ENCODE measurements around the gene PDLIM1. TPM values are rescaled to one million over a fixed set of nuclear protein-coding genes. Genes with fewer than 3 reads are reported as not detected.

Gene PDLIM1
- total and polyA plus RNA-seq, 2 of the 13 experiments (the other 11 are each of a cell fraction or from before 2014, with no cell fraction given): 119 to 123 TPM

GRCh38 chr10:95280637-95281036 is 10.2 kb downstream of the PDLIM1 start (continued):
- peak; percentile 50 for TF ChIP-seq FOXP4 (CRISPR knock-in tag; IDR thresholded peaks at IDR 0.05)

- no TSS peak for BruUV-seq (replicated peaks)
- intact Hi-C loops (cut with micrococcal nuclease; ENCODE audit: unreplicated experiment) (no loop called here), in situ Hi-C loops (cut with HindIII; ENCODE audit: extremely low pct_ligation_motif_present, low pct_unique_long_range_greater_than_20kb) (no loop called here)
- Histone ChIP-seq H3K9ac (ENCODE audit: insufficient read depth, low read depth, low read length) (peak overlapping the region; percentile 10; the same call in 1 of the 2 replicates), H3K36me3 (replicated peaks in 1 of 2; ENCODE audit: control insufficient read depth in 1 of 2, insufficient read depth in 2 of 2, low read length in 2 of 2) (no peaks in the 10 kb centered on the region; a peak in 1 of 5 replicates), H4K20me1 (ENCODE audit: insufficient read depth, low read length) (peaks cover 12% of the 10 kb centered on the region; the same call in 1 of the 2 replicates), H3K4me1 (ENCODE audit: insufficient read depth, low read length) (peaks cover 99% of the 10 kb centered on the region), H3K4me3 (replicated peaks in 1 of 3; ENCODE audit: insufficient read depth in 1 of 3, low read depth in 2 of 3, low read length in 3 of 3) (no peak overlapping the region; a peak in 1 of 6 replicates), H2AFZ (ENCODE audit: low read length) (no peak overlapping the region), H3K79me2 (ENCODE audit: insufficient read depth, low read length) (peaks cover 99% of the 10 kb centered on the region), H3K27me3 (ENCODE audit: control insufficient read depth in 1 of 2, insufficient read depth in 2 of 2, low read length in 2 of 2) (no peaks in the 10 kb centered on the region), H3K9me3 (ENCODE audit: low read length) (no peaks in the 10 kb centered on the region), H3K4me2 (ENCODE audit: low read depth, low read length) (peak overlapping the region; percentile 52), H3K27ac (ENCODE audit: extremely low read length, insufficient read depth, low read length) (peak overlapping the region; percentile 68)
- FAIRE-seq (no peak), ATAC-seq (no peak), DNase-seq (ENCODE audit: low spot score) (no peak)
- 47% methylated on average over 4 of the region's 4 CpGs for WGBS (ENCODE audit: low lambda C conversion rate)
- ChIA-PET POLR2A (interaction anchor here (1.3 to 5.9 kb wide), 4 partner anchors 10 to 67 kb away, joined by 4 to 41 read pairs (median 10); partner anchors contain the start of gene PDLIM1), CTCF (ENCODE audit: low intra/inter-chr PET ratio, low total read pairs) (no interaction called here)
- TF ChIP-seq GATAD2A (CRISPR knock-in tag; IDR thresholded peaks at IDR 0.05) (peak; percentile 29; the same call in 1 of the 2 replicates), ELF3 (CRISPR knock-in tag; IDR thresholded peaks at IDR 0.05) (0 out of 2 replicates have a peak, but pooled peaks have one; percentile 12), FOSL2 (CRISPR knock-in tag; IDR thresholded peaks at IDR 0.05) (peak; percentile 92), ZNF644 (CRISPR knock-in tag; IDR thresholded peaks at IDR 0.05; ENCODE audit: low read depth) (no peak), RELA (CRISPR knock-in tag; IDR thresholded peaks at IDR 0.05) (no peak), RARA (CRISPR knock-in tag; IDR thresholded peaks at IDR 0.05) (0 out of 2 replicates have a peak, but pooled peaks have one; percentile 16), NFYC (CRISPR knock-in tag; IDR thresholded peaks at IDR 0.05) (no peak), SOX13 (IDR thresholded peaks at IDR 0.05) (no peak), SOX13 (CRISPR knock-in tag; conservative IDR thresholded peaks at IDR 0.05 in 1 of 2, IDR thresholded peaks at IDR 0.05 in 1 of 2) (peak in 1 of 2 experiments; percentile 25; a peak in 1 of 4 replicates), ZBTB38 (CRISPR knock-in tag; IDR thresholded peaks at IDR 0.05) (no peak), FOXA1 (IDR thresholded peaks at IDR 0.05) (no peak), FOXA1 (CRISPR knock-in tag; IDR thresholded peaks at IDR 0.05) (peak; percentile 44; the same call in 1 of the 2 replicates), ZNF639 (CRISPR knock-in tag; conservative IDR thresholded peaks at IDR 0.05) (0 out of 2 replicates have a peak, but pooled peaks have one; percentile 9), HHEX (CRISPR knock-in tag; IDR thresholded peaks at IDR 0.05) (no peak), HDAC1 (CRISPR knock-in tag; IDR thresholded peaks at IDR 0.05) (peak; percentile 32; the same call in 1 of the 2 replicates), ZNF512B (CRISPR knock-in tag; IDR thresholded peaks at IDR 0.05; ENCODE audit: borderline replicate concordance) (no peak), ZNF136 (CRISPR knock-in tag; IDR thresholded peaks at IDR 0.05; ENCODE audit: low read depth) (no peak)
Observed at GRCh38 chr10:95279042-95279820, 11.6 kb downstream of the PDLIM1 start.
